Measurements from ENCODE around the gene GJB5. TPM values are rescaled to one million over a fixed set of nuclear protein-coding genes. Genes with fewer than 3 reads are reported as not detected.

GJB5 gene
- total RNA-seq, 1 donor from 2014 or later: not detected

- TF ChIP-seq, protein P1, sequence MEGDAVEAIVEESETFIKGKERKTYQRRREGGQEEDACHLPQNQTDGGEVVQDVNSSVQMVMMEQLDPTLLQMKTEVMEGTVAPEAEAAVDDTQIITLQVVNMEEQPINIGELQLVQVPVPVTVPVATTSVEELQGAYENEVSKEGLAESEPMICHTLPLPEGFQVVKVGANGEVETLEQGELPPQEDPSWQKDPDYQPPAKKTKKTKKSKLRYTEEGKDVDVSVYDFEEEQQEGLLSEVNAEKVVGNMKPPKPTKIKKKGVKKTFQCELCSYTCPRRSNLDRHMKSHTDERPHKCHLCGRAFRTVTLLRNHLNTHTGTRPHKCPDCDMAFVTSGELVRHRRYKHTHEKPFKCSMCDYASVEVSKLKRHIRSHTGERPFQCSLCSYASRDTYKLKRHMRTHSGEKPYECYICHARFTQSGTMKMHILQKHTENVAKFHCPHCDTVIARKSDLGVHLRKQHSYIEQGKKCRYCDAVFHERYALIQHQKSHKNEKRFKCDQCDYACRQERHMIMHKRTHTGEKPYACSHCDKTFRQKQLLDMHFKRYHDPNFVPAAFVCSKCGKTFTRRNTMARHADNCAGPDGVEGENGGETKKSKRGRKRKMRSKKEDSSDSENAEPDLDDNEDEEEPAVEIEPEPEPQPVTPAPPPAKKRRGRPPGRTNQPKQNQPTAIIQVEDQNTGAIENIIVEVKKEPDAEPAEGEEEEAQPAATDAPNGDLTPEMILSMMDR (conservative IDR thresholded peaks at IDR 0.05; ENCODE audit: low read depth, low read length): no peak
- H3K4me3 ChIP-seq (ENCODE audit: low read depth, low read length): no peak overlapping the region
- no peak for DNase-seq (ENCODE audit: low read depth)
These were observed 42.7 kb upstream of the GJB5 start for GRCh38 chr1:34712007-34712688.

- no peak for DNase-seq (ENCODE audit: low read depth)
- TF ChIP-seq, protein P1 (conservative IDR thresholded peaks at IDR 0.05; ENCODE audit: low read depth, low read length): no peak
- no peak overlapping the region for H3K4me3 ChIP-seq (ENCODE audit: low read depth, low read length)
These were observed 41.4 kb upstream of the GJB5 start for GRCh38 chr1:34713443-34713842.

DNA sequence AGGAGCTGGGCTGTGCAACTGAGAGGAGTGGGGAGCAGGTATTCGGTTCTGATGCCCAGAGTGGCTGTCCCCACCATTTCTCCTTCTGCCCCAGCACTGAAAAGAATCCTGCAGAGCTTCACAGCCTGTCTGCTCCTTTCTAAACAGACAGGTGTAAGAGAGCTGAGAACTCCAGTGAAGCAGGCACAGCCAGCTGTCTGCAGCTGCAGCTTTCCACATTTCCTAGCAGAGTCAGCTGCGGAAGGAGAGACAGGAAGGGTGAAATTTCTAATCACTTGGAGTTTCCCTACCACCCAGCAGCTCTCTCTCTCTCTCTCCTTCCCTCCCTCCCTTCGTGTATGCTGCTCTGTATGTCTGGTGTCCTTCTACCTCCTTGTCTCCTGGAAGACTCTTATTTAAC lies 40.5 kb upstream of the GJB5 start:
- TF ChIP-seq, protein P1 (conservative IDR thresholded peaks at IDR 0.05; ENCODE audit: low read depth, low read length): no peak
- no peak for DNase-seq (ENCODE audit: low read depth)
- H3K4me3 ChIP-seq (ENCODE audit: low read depth, low read length): no peak overlapping the region

- TF ChIP-seq, protein P1 (conservative IDR thresholded peaks at IDR 0.05; ENCODE audit: low read depth, low read length): no peak
- no peak for DNase-seq (ENCODE audit: low read depth)
- no peak overlapping the region for H3K4me3 ChIP-seq (ENCODE audit: low read depth, low read length)
These were observed 39.7 kb upstream of the GJB5 start for GRCh38 chr1:34715139-34715538.

DNA sequence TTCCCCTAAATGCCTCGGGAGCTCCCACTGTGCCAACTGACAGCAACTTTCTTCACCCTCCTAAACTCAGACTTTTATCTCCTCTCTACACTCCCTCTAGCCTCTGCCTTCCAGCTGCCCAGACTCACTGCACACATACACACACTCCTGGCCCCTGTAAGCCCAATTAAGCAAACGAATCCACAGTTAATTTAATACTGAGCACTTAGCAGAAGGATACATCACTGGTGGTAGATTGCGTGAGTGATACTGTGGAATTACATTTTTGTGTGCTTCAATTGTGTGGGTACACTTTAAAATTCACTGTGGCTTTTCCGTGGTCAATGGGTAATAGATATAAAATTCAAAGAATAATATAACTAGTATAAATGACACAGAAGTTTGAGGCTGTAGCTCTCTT lies 33.6 kb upstream of the GJB5 start:
- DNase-seq (ENCODE audit: low read depth): no peak
- H3K4me3 ChIP-seq (ENCODE audit: low read depth, low read length): no peak overlapping the region
- TF ChIP-seq, protein P1 (conservative IDR thresholded peaks at IDR 0.05; ENCODE audit: low read depth, low read length): no peak

GRCh38 chr1:34721646-34722355 lies 33.0 kb upstream of the GJB5 start:
- no peak for DNase-seq (ENCODE audit: low read depth)
- H3K4me3 ChIP-seq (ENCODE audit: low read depth, low read length): no peak overlapping the region
- TF ChIP-seq, protein P1 (conservative IDR thresholded peaks at IDR 0.05; ENCODE audit: low read depth, low read length): no peak
